SKM-1 (cell line): Measurements from ENCODE around the gene DYNC1LI1.
"Not testable (repeated sequence)": the region's sequence is repeated elsewhere in the genome, so short reads cannot be mapped to it uniquely, and the experiment has no call there.

Experiments used
- DNase-seq: peaks from one replicate; lab custom pipeline; 2025; ENCODE audit not compliant: unreplicated experiment; lab: John Stamatoyannopoulos, UW

Gene DYNC1LI1

GRCh38 chr3:32584660-32585059 is 14.0 kb upstream of the DYNC1LI1 start:
- no peak for DNase-seq

GRCh38 chr3:32583708-32584107 is 13.1 kb upstream of the DYNC1LI1 start:
- no peak for DNase-seq

GRCh38 chr3:32578669-32579068 is 8.0 kb upstream of the DYNC1LI1 start:
- DNase-seq = not testable (repeated sequence)

GRCh38 chr3:32577581-32578556 is 7.2 kb upstream of the DYNC1LI1 start:
- peak; percentile 79 for DNase-seq

- DNase-seq = no peak
Observed at GRCh38 chr3:32577174-32577573, 6.5 kb upstream of the DYNC1LI1 start.

- peak; percentile 19 for DNase-seq
Observed at GRCh38 chr3:32575451-32576113, 4.9 kb upstream of the DYNC1LI1 start.

GRCh38 chr3:32571192-32571485 is 481 bp upstream of the DYNC1LI1 start:
- DNase-seq = no peak

- peak; percentile 19 for DNase-seq
Observed at GRCh38 chr3:32569540-32570420, 878 bp downstream of the DYNC1LI1 start.

- DNase-seq = no peak
Observed at GRCh38 chr3:32568953-32569352, 1.7 kb downstream of the DYNC1LI1 start.

- no peak for DNase-seq
Observed at GRCh38 chr3:32564195-32564594, 6.5 kb downstream of the DYNC1LI1 start.

GRCh38 chr3:32562640-32563039 is 8.0 kb downstream of the DYNC1LI1 start:
- no peak for DNase-seq

- DNase-seq = peak; percentile 18
Observed at GRCh38 chr3:32557640-32558352, 12.9 kb downstream of the DYNC1LI1 start.

- DNase-seq = no peak
Observed at GRCh38 chr3:32556332-32556731, 14.3 kb downstream of the DYNC1LI1 start.

- DNase-seq = no peak
Observed at GRCh38 chr3:32553973-32554372, 16.7 kb downstream of the DYNC1LI1 start.

GRCh38 chr3:32553459-32553858 is 17.2 kb downstream of the DYNC1LI1 start:
- no peak for DNase-seq

GRCh38 chr3:32552013-32552412 is 18.6 kb downstream of the DYNC1LI1 start:
- no peak for DNase-seq

- no peak for DNase-seq
Observed at GRCh38 chr3:32551496-32551895, 19.2 kb downstream of the DYNC1LI1 start.

- no peak for DNase-seq
Observed at GRCh38 chr3:32551087-32551486, 19.6 kb downstream of the DYNC1LI1 start.

- no peak for DNase-seq
Observed at GRCh38 chr3:32545305-32545704, 25.4 kb downstream of the DYNC1LI1 start.

- no peak for DNase-seq
Observed at GRCh38 chr3:32544894-32545293, 25.8 kb downstream of the DYNC1LI1 start.

- DNase-seq = no peak
Observed at GRCh38 chr3:32542807-32543206, 27.9 kb downstream of the DYNC1LI1 start.
